Stimulated activated naive CD4-positive, alpha-beta T cell treated with Interleukin-2 at 50 U/mL for 16 hours (primary cell): ENCODE measurements around the gene HACD1.

Experiments
- DNase-seq: peaks from one replicate; lab custom pipeline; 2025; lab: John Stamatoyannopoulos, UW

HACD1 gene

DNA sequence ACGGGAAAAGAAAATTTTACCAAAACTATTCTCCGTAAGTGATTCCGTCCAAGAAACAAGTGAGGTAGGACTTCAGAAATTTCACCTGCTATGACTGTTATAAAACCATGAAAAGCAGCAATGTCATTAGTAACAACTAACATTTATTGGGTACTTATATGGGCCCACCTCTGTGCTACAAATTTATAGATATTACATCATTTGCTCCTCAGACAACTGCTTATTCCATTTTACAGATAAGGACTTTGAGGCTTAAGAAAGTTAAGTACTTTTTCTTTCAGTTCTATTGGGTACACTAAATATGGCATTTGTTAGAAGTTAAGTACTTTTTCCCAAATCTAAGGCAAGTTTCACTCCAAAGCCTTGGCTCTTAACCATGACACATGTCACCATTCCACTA is 36.3 kb downstream of the HACD1 start:
- DNase-seq, result no peak

DNA sequence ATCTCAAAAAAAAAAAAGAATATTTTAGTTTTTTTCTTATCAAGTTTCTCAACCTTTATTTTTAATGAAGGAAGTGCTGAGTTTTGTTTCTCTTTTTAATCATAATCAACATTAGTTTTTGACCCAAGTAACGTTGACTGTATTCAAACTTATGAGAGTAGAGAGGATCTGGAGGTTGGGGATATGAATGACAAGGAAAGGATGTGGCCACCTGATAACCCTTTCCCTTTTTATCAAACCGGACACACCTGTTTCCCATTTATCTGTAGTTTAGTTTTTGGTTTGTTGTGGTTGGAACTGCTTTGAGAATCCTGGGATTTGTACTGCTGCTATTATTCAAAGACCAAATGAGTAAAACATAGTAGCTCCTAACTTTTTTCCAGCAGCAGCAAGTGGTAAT is 38.6 kb downstream of the HACD1 start:
- no peak for DNase-seq

DNA sequence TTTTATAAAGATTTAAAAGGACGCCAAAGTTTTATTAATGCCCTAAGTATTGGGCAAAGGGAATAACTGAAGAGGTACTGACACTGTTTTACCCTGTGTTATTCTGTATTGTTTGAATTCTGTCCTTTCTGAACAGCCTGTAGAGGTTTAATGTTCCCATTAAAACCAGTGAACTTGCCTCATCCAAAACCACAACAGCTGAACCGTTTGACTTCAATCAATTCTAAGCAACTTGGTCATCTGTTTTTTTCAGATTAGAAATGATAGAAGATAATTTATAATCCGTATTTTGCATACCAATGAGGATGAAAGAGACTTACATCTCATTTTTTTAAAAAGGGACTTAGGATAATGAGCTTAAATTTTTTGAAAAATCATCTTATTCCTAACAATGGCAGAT is 40.4 kb downstream of the HACD1 start:
- no peak for DNase-seq

GRCh38 chr10:17564911-17565310 is 52.3 kb downstream of the HACD1 start:
- DNase-seq, result no peak

- DNase-seq, result no peak
Measured at GRCh38 chr10:17563452-17563851, 53.7 kb downstream of the HACD1 start.

DNA sequence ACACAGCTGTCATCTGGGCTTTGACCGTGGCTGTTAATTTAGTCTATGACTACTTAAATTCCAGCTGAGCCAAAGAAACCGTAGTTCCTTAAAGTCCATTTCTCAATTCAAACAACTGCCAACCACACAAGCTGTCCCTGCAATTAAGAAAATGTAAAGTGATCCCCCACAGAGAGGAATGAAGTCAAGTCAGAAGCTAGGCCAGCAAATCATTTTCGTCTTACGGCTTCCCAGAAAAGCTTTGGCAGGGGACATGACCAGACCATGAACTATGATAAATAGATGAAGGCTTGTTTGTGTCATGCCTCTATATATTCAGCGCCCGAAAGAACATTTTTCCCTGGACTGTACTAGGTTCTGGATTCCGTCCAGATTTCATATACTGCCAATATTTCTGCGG is 54.6 kb downstream of the HACD1 start:
- DNase-seq, result no peak

DNA sequence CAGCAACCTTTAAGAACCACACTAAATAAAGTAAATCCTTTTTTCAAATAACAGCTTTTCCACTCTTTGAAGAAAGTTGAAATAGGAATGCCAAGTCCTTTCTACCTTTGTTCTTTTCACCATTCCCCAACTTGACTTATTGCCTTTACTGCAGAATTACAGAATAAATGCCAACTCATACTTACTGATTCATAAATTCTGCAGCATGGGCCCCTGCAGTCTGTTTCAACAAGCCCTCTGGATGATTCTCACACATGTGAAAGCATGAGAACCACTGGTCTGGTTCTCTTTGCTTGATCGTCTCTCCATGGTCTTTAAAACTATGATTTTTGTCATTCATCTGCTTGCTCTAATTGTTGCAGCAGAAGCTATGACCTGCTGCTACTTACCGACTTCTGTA is 56.1 kb downstream of the HACD1 start:
- DNase-seq, result no peak

DNA sequence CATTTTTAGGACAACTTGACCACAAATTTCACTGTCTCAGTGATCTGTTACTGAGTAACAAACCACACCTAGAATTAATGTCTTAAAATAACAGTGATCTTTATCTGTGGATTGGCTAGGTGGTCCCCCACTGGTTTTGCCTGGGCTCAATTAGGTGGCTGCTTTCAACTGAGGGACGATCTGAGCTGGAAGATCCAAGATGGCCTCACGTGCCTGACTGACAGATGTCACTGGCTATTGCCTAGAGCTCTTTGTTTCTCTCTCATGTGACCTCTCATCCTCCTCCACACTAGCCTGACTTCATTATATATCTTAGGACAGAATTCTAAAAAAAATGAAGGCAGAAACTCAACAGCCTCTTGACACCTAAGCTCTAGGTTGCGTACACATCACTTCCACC is 59.7 kb downstream of the HACD1 start:
- no peak for DNase-seq

GRCh38 chr10:17548770-17549169 is 68.4 kb downstream of the HACD1 start:
- DNase-seq, result no peak

DNA sequence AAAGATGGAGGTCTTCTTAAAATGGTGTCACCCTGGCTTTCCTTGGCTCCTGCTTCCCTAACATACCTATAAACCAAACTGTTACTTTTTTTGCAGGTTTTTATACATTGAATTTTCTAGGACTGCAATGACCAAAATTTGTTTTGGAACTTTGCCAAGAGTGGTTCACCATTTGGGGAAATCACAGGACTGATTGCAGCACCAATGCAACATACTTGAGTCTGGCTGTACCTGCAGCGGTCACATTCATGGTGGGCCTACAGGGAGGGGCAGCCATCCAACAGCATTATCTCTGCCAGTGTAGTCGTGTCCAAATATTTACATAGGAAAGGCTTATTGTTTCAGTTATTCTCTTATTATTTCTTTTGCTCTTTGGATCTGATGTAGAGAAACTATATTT is 69.0 kb downstream of the HACD1 start:
- no peak for DNase-seq

DNA sequence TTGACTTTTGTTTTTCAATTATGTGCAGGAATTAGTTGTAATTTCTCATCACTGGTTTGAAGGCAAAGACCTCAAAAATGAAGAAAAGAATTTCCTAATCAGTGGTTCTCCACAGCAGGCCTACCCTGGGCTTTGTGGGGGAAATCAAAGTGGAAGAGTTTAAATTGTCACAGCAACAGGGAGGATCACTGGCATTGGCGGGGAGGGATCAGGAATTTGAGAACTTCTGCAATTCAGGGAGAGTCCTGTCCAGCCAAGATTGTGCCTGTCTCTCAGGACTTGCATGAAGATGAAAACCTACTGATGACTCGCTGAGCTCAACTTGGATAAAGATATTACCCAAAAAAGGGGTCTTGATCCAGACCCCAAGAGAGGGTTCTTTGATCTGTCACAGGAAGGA is 70.1 kb downstream of the HACD1 start:
- no peak for DNase-seq

- DNase-seq, result no peak
Measured at GRCh38 chr10:17544465-17544864, 72.7 kb downstream of the HACD1 start.
